GM18868 (cell line): ENCODE data around the gene GABRB1.

Source experiments
- ATAC-seq: cut with Tn5 transposase; IDR thresholded peaks from one replicate; pipeline ENCODE4 v1.9.1; 2021; ENCODE audit warnings: mild to moderate bottlenecking, moderate library complexity; ENCODE audit not compliant: unreplicated experiment

Gene GABRB1

GRCh38 chr4:47463235-47463956 is 432.0 kb downstream of the GABRB1 start, which contains the start of gene COMMD8:
Gene COMMD8 (minus strand): TSS chr4:47463702. CDS start chr4:47463651, 51 bp downstream.
- ATAC-seq, result peak; percentile 87

DNA sequence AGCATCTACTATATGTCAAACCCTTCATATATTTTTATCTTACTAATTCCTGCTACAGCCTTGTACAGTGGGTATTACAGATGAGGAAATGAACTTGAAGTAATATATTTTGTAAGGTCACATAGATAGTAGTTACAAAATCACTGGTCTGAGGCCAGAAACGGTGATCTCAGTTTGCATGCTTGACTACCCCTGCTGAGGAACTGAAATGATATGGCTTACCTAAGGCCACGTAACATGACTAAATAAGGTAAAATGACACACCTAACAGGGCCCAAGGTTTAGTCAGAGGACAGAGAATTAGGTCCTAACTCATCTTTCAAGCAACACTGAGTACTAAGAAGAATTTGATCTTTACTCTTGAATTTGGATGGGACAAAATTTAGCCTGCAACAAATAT is 433.6 kb downstream of the GABRB1 start:
- peak; percentile 40 for ATAC-seq

- no peak for ATAC-seq
These were observed 434.9 kb downstream of the GABRB1 start for GRCh38 chr4:47466056-47466785.

GRCh38 chr4:47468706-47469365 is 437.5 kb downstream of the GABRB1 start:
- ATAC-seq, result no peak

- ATAC-seq, result no peak
These were observed 438.6 kb downstream of the GABRB1 start for GRCh38 chr4:47469951-47470350.

- no peak for ATAC-seq
These were observed 439.7 kb downstream of the GABRB1 start for GRCh38 chr4:47471064-47471463.

DNA sequence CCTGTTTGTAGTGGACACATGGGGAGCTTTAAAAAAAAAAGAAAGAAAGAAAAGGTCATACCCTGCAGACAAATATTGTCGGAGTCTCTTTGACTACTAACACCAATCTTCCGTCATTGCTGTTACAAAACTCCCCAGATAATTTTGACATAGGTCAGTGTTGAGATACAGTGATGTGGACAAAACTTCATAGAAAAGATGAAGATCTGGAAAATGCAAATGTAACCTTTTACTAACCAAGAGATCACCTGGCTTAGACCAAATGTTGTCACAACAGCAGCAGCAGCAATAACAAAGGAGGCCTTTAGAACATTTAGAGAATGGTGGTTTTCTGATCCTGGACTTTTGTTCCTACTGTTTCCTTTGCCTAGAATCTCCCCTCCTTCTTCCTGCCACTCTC is 440.2 kb downstream of the GABRB1 start:
- ATAC-seq, result no peak

- ATAC-seq, result no peak
These were observed 441.9 kb downstream of the GABRB1 start for GRCh38 chr4:47473141-47473750.

GRCh38 chr4:47474799-47475198 is 443.4 kb downstream of the GABRB1 start:
- no peak for ATAC-seq

DNA sequence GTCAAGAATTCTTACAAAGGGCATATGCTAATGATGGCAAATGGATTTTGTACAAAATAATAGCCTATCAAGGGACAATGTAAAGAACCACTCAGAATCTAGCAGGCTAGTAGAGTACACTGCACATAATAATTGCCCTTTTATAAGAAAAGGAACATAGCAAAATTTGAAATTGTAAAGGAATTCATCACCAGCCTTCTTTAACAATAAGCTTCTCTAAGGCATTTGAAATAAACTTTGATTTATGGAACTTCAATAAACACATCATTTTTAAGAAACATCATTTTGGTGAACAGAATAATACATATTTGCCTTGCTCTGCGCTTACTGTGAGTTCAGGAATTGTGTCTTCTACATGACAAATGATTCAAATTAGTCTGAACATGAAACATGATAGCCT is 444.0 kb downstream of the GABRB1 start:
- ATAC-seq, result no peak
